Stimulated activated CD8-positive, alpha-beta memory T cell treated with anti-CD3 and anti-CD28 coated beads, Interleukin-7, amount 100 ng/mL, for 48 hours (primary cell): ENCODE results near the gene CKAP4.

ENCODE experiments used
- DNase-seq, 2 donors: peaks; one replicate each; pipeline ENCODE4 v3.0.0-alpha.2; 2020; ENCODE audit warnings: low read depth in 1 of 2; ENCODE audit errors: extremely low read depth in 1 of 2

The CKAP4 gene

GRCh38 chr12:106205208-106206069, 42.4 kb downstream of the CKAP4 start:
- DNase-seq = no peak

GRCh38 chr12:106204312-106204711, 43.5 kb downstream of the CKAP4 start:
- no peak for DNase-seq

- DNase-seq = no peak
Observed at GRCh38 chr12:106197906-106198623, 49.8 kb downstream of the CKAP4 start.

GRCh38 chr12:106195621-106196027, 52.2 kb downstream of the CKAP4 start:
- no peak for DNase-seq

GRCh38 chr12:106194351-106194750, 53.5 kb downstream of the CKAP4 start:
- DNase-seq = no peak

DNA sequence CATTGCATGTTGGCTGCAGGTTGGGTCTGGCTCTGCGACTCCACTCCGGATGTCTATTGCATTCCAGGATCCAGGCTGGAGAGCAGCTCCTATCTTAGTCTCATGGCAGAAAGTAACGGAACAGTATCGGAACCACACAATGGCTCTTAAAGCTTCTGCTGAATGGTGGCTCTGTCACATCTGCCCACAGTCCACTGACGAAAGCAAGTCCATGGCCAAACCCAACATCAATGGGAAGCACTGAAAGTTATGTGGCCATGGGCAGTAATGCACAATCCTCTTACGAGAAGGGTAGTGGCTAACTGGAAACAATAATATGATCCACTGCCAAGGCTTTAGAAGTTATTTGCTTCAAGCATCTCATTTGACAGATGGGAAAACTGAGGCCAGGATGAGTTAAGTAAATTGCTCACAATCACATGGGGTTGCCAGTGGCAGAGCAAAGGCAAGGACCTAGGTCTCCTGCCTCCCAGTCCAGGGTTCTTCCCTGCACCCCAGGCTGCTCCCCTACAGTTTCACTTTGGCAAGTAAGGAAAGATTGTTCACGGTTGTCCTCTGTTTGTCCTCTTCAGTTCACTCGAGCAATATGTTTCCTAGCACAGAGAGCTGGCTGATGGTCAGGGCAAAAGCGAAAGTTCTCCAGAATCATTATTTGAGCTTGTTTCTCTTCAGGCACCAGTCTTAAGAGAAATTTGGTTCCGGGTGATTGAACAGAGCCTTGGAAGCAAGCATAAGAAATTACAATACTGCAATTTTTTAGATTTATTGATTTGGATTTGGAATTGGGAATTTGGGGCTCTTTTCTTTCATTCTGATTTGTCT, 54.2 kb downstream of the CKAP4 start:
- no peak for DNase-seq

DNA sequence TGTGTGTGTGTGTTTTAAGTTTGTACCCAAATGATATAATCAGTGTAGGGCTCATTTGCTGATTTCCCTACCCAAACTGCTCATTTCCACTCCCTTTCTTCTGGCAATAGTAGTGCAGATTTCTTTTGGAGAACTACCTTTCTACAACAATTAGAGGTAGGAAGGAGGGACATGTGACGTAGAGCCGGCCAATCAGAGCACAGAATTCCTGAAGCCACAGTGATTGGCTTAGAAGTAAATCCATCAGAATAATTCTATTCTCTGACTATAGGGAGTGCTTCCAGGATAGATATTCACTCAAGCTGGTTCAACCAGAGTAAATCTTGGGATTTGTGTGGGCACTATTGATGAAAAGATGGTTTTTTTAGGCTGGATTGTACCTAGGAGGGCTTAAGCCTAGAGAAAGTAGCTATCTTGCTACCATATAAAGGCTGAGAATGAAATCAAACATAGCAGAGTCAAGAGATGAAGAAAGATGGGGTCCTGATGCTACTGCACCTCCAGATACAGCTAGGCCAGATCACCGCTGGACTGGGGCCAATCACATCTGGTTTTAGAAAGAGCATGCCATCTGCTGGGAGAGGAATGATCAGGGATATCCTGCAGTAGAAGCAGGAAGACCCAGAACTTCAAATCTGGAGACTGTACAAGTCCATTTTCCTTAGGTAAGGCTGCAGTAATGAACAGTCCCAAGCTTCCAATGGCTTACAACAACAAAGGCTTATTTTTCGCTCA, 55.0 kb downstream of the CKAP4 start:
- DNase-seq = no peak

DNA sequence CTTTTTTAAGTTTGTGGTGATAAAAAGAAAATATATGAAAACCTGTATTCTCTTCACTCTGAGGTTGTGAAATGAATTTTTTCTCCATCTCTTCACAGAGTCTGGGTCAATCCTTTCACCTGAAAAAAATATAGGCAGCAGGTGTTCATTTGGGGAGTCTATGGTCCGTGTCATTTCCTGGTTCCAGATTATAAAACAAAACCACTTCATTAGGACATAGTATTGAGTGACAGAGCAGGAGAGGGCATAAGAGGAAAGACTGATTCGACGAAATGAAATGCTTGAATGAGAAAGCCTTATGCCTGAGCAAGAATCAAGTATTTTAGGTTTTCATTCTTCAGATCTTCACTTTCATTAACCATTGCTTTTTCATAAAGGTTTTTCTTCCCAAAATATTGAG, 57.2 kb downstream of the CKAP4 start:
- DNase-seq = no peak

GRCh38 chr12:106189341-106189740, 58.5 kb downstream of the CKAP4 start:
- DNase-seq = no peak

DNA sequence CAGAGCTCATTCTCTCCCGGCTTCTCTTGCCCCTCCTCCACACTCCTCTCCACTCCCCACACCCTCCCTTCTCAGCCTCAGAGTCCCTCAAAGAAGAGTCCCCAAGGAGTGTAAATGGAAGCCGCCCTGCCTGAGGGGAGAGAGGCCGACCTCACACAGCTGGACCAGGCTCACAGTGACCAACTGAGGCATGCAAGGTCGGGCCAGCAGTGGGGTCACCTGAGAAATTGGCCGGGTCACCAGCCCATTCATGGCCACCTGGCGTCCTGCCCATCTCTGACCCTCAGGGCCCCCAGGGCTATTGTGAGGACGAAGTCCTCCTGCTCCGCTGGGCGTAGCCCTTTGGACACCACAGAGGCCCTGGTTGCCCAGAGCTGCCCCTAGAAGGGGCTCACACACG, 59.6 kb downstream of the CKAP4 start:
- DNase-seq = no peak
